ENCODE results near the gene OVCA2.
A peak's percentile ranks its signal among the peaks of the same experiment; 100 is the strongest.

Gene OVCA2

GRCh38 chr17:2034806-2035540 lies 6.8 kb upstream of the OVCA2 start:
- Mint-ChIP-seq H3K9me3 (no peaks in the 10 kb centered on the region), H3K4me3 (no peak overlapping the region), H3K27ac (no peak overlapping the region), H3K4me1 (ENCODE audit: low read depth) (peaks cover 18% of the 10 kb centered on the region), H3K27me3 (peaks cover 1% of the 10 kb centered on the region), H3K36me3 (ENCODE audit: low read depth) (peaks cover 66% of the 10 kb centered on the region)
- intact Hi-C loops (cut with micrococcal nuclease) = no loop called here

GRCh38 chr17:2035541-2036488 lies 6.0 kb upstream of the OVCA2 start:
- Mint-ChIP-seq H3K9me3 (no peaks in the 10 kb centered on the region), H3K4me3 (no peak overlapping the region), H3K4me1 (ENCODE audit: low read depth) (peaks cover 11% of the 10 kb centered on the region), H3K27ac (no peak overlapping the region), H3K36me3 (ENCODE audit: low read depth) (peaks cover 67% of the 10 kb centered on the region), H3K27me3 (no peaks in the 10 kb centered on the region)
- intact Hi-C loops (cut with micrococcal nuclease) = no loop called here

- Mint-ChIP-seq H3K4me1 (ENCODE audit: low read depth) (peaks cover 12% of the 10 kb centered on the region), H3K9me3 (no peaks in the 10 kb centered on the region), H3K36me3 (ENCODE audit: low read depth) (peaks cover 74% of the 10 kb centered on the region), H3K27ac (no peak overlapping the region), H3K4me3 (no peak overlapping the region), H3K27me3 (no peaks in the 10 kb centered on the region)
- intact Hi-C loops (cut with micrococcal nuclease) = no loop called here
Observed at GRCh38 chr17:2037155-2037554, 4.7 kb upstream of the OVCA2 start.

- no peaks in the 10 kb centered on the region for H3K9me3 Mint-ChIP-seq
- H3K27ac Mint-ChIP-seq = no peak overlapping the region
- H3K36me3 Mint-ChIP-seq (ENCODE audit: low read depth) = peaks cover 87% of the 10 kb centered on the region
- H3K27me3 Mint-ChIP-seq = no peaks in the 10 kb centered on the region
- intact Hi-C loops (cut with micrococcal nuclease) = no loop called here
- H3K4me3 Mint-ChIP-seq = no peak overlapping the region
- H3K4me1 Mint-ChIP-seq (ENCODE audit: low read depth) = peaks cover 19% of the 10 kb centered on the region
Observed at GRCh38 chr17:2040219-2040827, 1.5 kb upstream of the OVCA2 start.

GRCh38 chr17:2040942-2041560 lies 771 bp upstream of the OVCA2 start:
- Mint-ChIP-seq H3K27ac (no peak overlapping the region), H3K4me1 (ENCODE audit: low read depth) (peaks cover 19% of the 10 kb centered on the region), H3K4me3 (peak overlapping the region; percentile 86), H3K36me3 (ENCODE audit: low read depth) (peaks cover 80% of the 10 kb centered on the region), H3K9me3 (no peaks in the 10 kb centered on the region), H3K27me3 (no peaks in the 10 kb centered on the region)
- intact Hi-C loops (cut with micrococcal nuclease) = no loop called here

- peak overlapping the region; percentile 93 for H3K27ac Mint-ChIP-seq
- H3K4me3 Mint-ChIP-seq = peak overlapping the region; percentile 86
- intact Hi-C loops (cut with micrococcal nuclease) = no loop called here
Observed at GRCh38 chr17:2042390-2042847, 597 bp downstream of the OVCA2 start.

GRCh38 chr17:2042933-2043332 lies 1.1 kb downstream of the OVCA2 start:
- Mint-ChIP-seq H3K27ac (peak overlapping the region; percentile 93), H3K9me3 (no peaks in the 10 kb centered on the region), H3K4me1 (ENCODE audit: low read depth) (peaks cover 21% of the 10 kb centered on the region), H3K4me3 (peak overlapping the region; percentile 86), H3K36me3 (ENCODE audit: low read depth) (peaks cover 61% of the 10 kb centered on the region), H3K27me3 (peaks cover 6% of the 10 kb centered on the region)
- intact Hi-C loops (cut with micrococcal nuclease) = no loop called here

More at GRCh38 chr17:2042390-2042847, 597 bp downstream of the OVCA2 start:
- Mint-ChIP-seq H3K27me3 (peaks cover 2% of the 10 kb centered on the region), H3K36me3 (ENCODE audit: low read depth) (peaks cover 66% of the 10 kb centered on the region), H3K9me3 (no peaks in the 10 kb centered on the region), H3K4me1 (ENCODE audit: low read depth) (peaks cover 19% of the 10 kb centered on the region)

- peaks cover 56% of the 10 kb centered on the region for H3K36me3 Mint-ChIP-seq (ENCODE audit: low read depth)
Observed at GRCh38 chr17:2043785-2044184, 2.0 kb downstream of the OVCA2 start.

GRCh38 chr17:2044263-2044894 lies 2.6 kb downstream of the OVCA2 start:
- no peak overlapping the region for H3K4me3 Mint-ChIP-seq
- H3K9me3 Mint-ChIP-seq = no peaks in the 10 kb centered on the region
- peaks cover 17% of the 10 kb centered on the region for H3K27me3 Mint-ChIP-seq
- H3K4me1 Mint-ChIP-seq (ENCODE audit: low read depth) = peaks cover 32% of the 10 kb centered on the region
- H3K27ac Mint-ChIP-seq = no peak overlapping the region
- intact Hi-C loops (cut with micrococcal nuclease) = no loop called here
- peaks cover 50% of the 10 kb centered on the region for H3K36me3 Mint-ChIP-seq (ENCODE audit: low read depth)

More at GRCh38 chr17:2043785-2044184, 2.0 kb downstream of the OVCA2 start:
- Mint-ChIP-seq H3K9me3 (no peaks in the 10 kb centered on the region), H3K27me3 (peaks cover 13% of the 10 kb centered on the region), H3K4me1 (ENCODE audit: low read depth) (peaks cover 26% of the 10 kb centered on the region), H3K27ac (no peak overlapping the region), H3K4me3 (no peak overlapping the region)
- intact Hi-C loops (cut with micrococcal nuclease) = no loop called here

GRCh38 chr17:2047590-2047989 lies 5.8 kb downstream of the OVCA2 start:
- peak overlapping the region; percentile 35 for H3K27ac Mint-ChIP-seq
- intact Hi-C loops (cut with micrococcal nuclease) = no loop called here
- no peaks in the 10 kb centered on the region for H3K9me3 Mint-ChIP-seq
- peaks cover 28% of the 10 kb centered on the region for H3K27me3 Mint-ChIP-seq
- H3K36me3 Mint-ChIP-seq (ENCODE audit: low read depth) = peaks cover 24% of the 10 kb centered on the region
- no peak overlapping the region for H3K4me3 Mint-ChIP-seq
- H3K4me1 Mint-ChIP-seq (ENCODE audit: low read depth) = peaks cover 38% of the 10 kb centered on the region

- intact Hi-C loops (cut with micrococcal nuclease) = no loop called here
- Mint-ChIP-seq H3K36me3 (ENCODE audit: low read depth) (peaks cover 12% of the 10 kb centered on the region), H3K27ac (no peak overlapping the region), H3K9me3 (no peaks in the 10 kb centered on the region), H3K4me1 (ENCODE audit: low read depth) (peaks cover 37% of the 10 kb centered on the region), H3K4me3 (no peak overlapping the region), H3K27me3 (peaks cover 38% of the 10 kb centered on the region)
Observed at GRCh38 chr17:2048805-2049204, 7.0 kb downstream of the OVCA2 start.

GRCh38 chr17:2049333-2050299 lies 7.8 kb downstream of the OVCA2 start:
- peaks cover 46% of the 10 kb centered on the region for H3K27me3 Mint-ChIP-seq
- H3K36me3 Mint-ChIP-seq (ENCODE audit: low read depth) = peaks cover 4% of the 10 kb centered on the region
- H3K4me1 Mint-ChIP-seq (ENCODE audit: low read depth) = peaks cover 38% of the 10 kb centered on the region
- H3K9me3 Mint-ChIP-seq = no peaks in the 10 kb centered on the region
- H3K27ac Mint-ChIP-seq = no peak overlapping the region
- peak overlapping the region; percentile 63 for H3K4me3 Mint-ChIP-seq
- intact Hi-C loops (cut with micrococcal nuclease) = no loop called here
